ENCODE measurements around the gene TMIE. TPM values are rescaled to one million over a fixed set of nuclear protein-coding genes. Genes with fewer than 3 reads are reported as not detected.

Gene TMIE
- total and polyA plus RNA-seq, 2 of the 13 experiments (the other 11 are each of a cell fraction or from before 2014, with no cell fraction given), result not detected

GRCh38 chr3:46719044-46719565, 17.9 kb downstream of the TMIE start:
- ATAC-seq (no peak), DNase-seq (ENCODE audit: low spot score) (no peak), FAIRE-seq (no peak)
- Histone ChIP-seq H3K4me3 (replicated peaks in 1 of 3; ENCODE audit: insufficient read depth in 1 of 3, low read depth in 2 of 3, low read length in 3 of 3) (no peak overlapping the region), H3K36me3 (replicated peaks in 1 of 2; ENCODE audit: control insufficient read depth in 1 of 2, insufficient read depth in 2 of 2, low read length in 2 of 2) (no peaks in the 10 kb centered on the region), H3K4me1 (ENCODE audit: insufficient read depth, low read length) (no peaks in the 10 kb centered on the region), H3K27me3 (ENCODE audit: control insufficient read depth in 1 of 2, insufficient read depth in 2 of 2, low read length in 2 of 2) (peaks cover 3 to 4% of the 10 kb centered on the region in 2 experiments; a peak in 2 of 5 replicates), H4K20me1 (ENCODE audit: insufficient read depth, low read length) (no peaks in the 10 kb centered on the region), H3K9me3 (ENCODE audit: low read length) (no peaks in the 10 kb centered on the region), H3K9ac (ENCODE audit: insufficient read depth, low read depth, low read length) (no peak overlapping the region), H3K79me2 (ENCODE audit: insufficient read depth, low read length) (no peaks in the 10 kb centered on the region), H2AFZ (ENCODE audit: low read length) (no peak overlapping the region), H3K27ac (ENCODE audit: extremely low read length, insufficient read depth, low read length) (no peak overlapping the region), H3K4me2 (ENCODE audit: low read depth, low read length) (no peak overlapping the region)
- BruUV-seq (replicated peaks), result no TSS peak
- intact Hi-C loops (cut with micrococcal nuclease; ENCODE audit: unreplicated experiment) (no loop called here), in situ Hi-C loops (cut with HindIII; ENCODE audit: extremely low pct_ligation_motif_present, low pct_unique_long_range_greater_than_20kb) (no loop called here)
- 5% methylated on average over 2 of the region's 2 CpGs for WGBS (ENCODE audit: low lambda C conversion rate)
- TF ChIP-seq ETV6 (CRISPR knock-in tag; conservative IDR thresholded peaks at IDR 0.05) (no peak), ZBTB44 (CRISPR knock-in tag; IDR thresholded peaks at IDR 0.05) (no peak), CENPBD1 (CRISPR knock-in tag; IDR thresholded peaks at IDR 0.05; ENCODE audit: borderline replicate concordance, low read depth) (no peak)
- CTCF ChIA-PET (ENCODE audit: low intra/inter-chr PET ratio, low total read pairs), result no interaction called here
- POLR2A ChIA-PET, result no interaction called here

GRCh38 chr3:46719735-46720271, 18.6 kb downstream of the TMIE start:
- Histone ChIP-seq H3K4me3 (replicated peaks in 1 of 3; ENCODE audit: insufficient read depth in 1 of 3, low read depth in 2 of 3, low read length in 3 of 3) (no peak overlapping the region), H4K20me1 (ENCODE audit: insufficient read depth, low read length) (no peaks in the 10 kb centered on the region), H3K27me3 (ENCODE audit: control insufficient read depth in 1 of 2, insufficient read depth in 2 of 2, low read length in 2 of 2) (peaks cover 3 to 4% of the 10 kb centered on the region in 2 experiments; a peak in 2 of 5 replicates), H2AFZ (ENCODE audit: low read length) (no peak overlapping the region), H3K9me3 (ENCODE audit: low read length) (no peaks in the 10 kb centered on the region), H3K4me2 (ENCODE audit: low read depth, low read length) (no peak overlapping the region), H3K4me1 (ENCODE audit: insufficient read depth, low read length) (no peaks in the 10 kb centered on the region), H3K79me2 (ENCODE audit: insufficient read depth, low read length) (no peaks in the 10 kb centered on the region), H3K9ac (ENCODE audit: insufficient read depth, low read depth, low read length) (no peak overlapping the region), H3K27ac (ENCODE audit: extremely low read length, insufficient read depth, low read length) (no peak overlapping the region), H3K36me3 (replicated peaks in 1 of 2; ENCODE audit: control insufficient read depth in 1 of 2, insufficient read depth in 2 of 2, low read length in 2 of 2) (no peaks in the 10 kb centered on the region)
- DNase-seq (ENCODE audit: low spot score) (no peak), FAIRE-seq (no peak), ATAC-seq (no peak)
- CTCF ChIA-PET (ENCODE audit: low intra/inter-chr PET ratio, low total read pairs), result no interaction called here
- no TSS peak for BruUV-seq (replicated peaks)
- in situ Hi-C loops (cut with HindIII; ENCODE audit: extremely low pct_ligation_motif_present, low pct_unique_long_range_greater_than_20kb) (no loop called here), intact Hi-C loops (cut with micrococcal nuclease; ENCODE audit: unreplicated experiment) (no loop called here)
- WGBS (ENCODE audit: low lambda C conversion rate), result 15% methylated on average over 2 of the region's 4 CpGs
- TF ChIP-seq ZNF740 (CRISPR knock-in tag; IDR thresholded peaks at IDR 0.05) (no peak), SP5 (CRISPR knock-in tag; IDR thresholded peaks at IDR 0.05; ENCODE audit: borderline replicate concordance, low read depth) (no peak), EED (CRISPR knock-in tag; IDR thresholded peaks at IDR 0.05) (no peak)
- POLR2A ChIA-PET, result no interaction called here
